ENCODE data around the gene TAS2R7.

TAS2R7 gene

GRCh38 chr12:10783252-10783651 lies 19.2 kb downstream of the TAS2R7 start:
- DNase-seq (ENCODE audit: low spot score), result no peak
- no peak for TF ChIP-seq CTCF (IDR thresholded peaks at IDR 0.05; ENCODE audit: extremely low read depth, missing control alignments)

- no peak for TF ChIP-seq CTCF (IDR thresholded peaks at IDR 0.05; ENCODE audit: extremely low read depth, missing control alignments)
- DNase-seq (ENCODE audit: low spot score), result no peak
These were observed 23.3 kb downstream of the TAS2R7 start for GRCh38 chr12:10779103-10779502.

- DNase-seq (ENCODE audit: low spot score), result peak; percentile 9
These were observed 31.2 kb downstream of the TAS2R7 start for GRCh38 chr12:10771132-10771733.

GRCh38 chr12:10759657-10760056 lies 42.8 kb downstream of the TAS2R7 start:
- no peak for DNase-seq (ENCODE audit: low spot score)
- no peak for TF ChIP-seq CTCF (IDR thresholded peaks at IDR 0.05; ENCODE audit: extremely low read depth, missing control alignments)

More at GRCh38 chr12:10771132-10771733, 31.2 kb downstream of the TAS2R7 start:
- TF ChIP-seq CTCF (IDR thresholded peaks at IDR 0.05; ENCODE audit: extremely low read depth, missing control alignments), result peak; percentile 16

GRCh38 chr12:10756194-10756593 lies 46.2 kb downstream of the TAS2R7 start:
- TF ChIP-seq CTCF (IDR thresholded peaks at IDR 0.05; ENCODE audit: extremely low read depth, missing control alignments), result no peak
- DNase-seq (ENCODE audit: low spot score), result no peak

GRCh38 chr12:10753059-10753458 lies 49.4 kb downstream of the TAS2R7 start:
- no peak for DNase-seq (ENCODE audit: low spot score)
- no peak for TF ChIP-seq CTCF (IDR thresholded peaks at IDR 0.05; ENCODE audit: extremely low read depth, missing control alignments)
